Measurements from ENCODE around the gene SERPINH1. TPM values are rescaled to one million over a fixed set of nuclear protein-coding genes. Genes with fewer than 3 reads are reported as not detected.

The SERPINH1 gene
- total RNA-seq (100 to 1,000 TPM in 2 of 5 donors, 10 to 100 TPM in 3; 46.6 to 297 (median 81.0) TPM), polyA plus RNA-seq (10 to 100 TPM; 15.4 to 46.0 (median 39.0) TPM)
- long read RNA-seq, donor 1, transcript SERPINH1-201 (5 exons, 2,225 nt) = major isoform, 16 of 22 reads
- long read RNA-seq, donor 1, partial matches to known transcripts = 6 of 22 reads
- long read RNA-seq, donor 1, other reads (novel, unspliced or antisense) = 0 of 22 reads
- long read RNA-seq, donor 2, transcript SERPINH1-201 (5 exons, 2,225 nt) = major isoform, 40 of 51 reads
- long read RNA-seq, donor 2, partial matches to known transcripts = 8 of 51 reads
- long read RNA-seq, donor 2, other reads (novel, unspliced or antisense) = 0 of 51 reads
- long read RNA-seq, donor 3, transcript SERPINH1-201 (5 exons, 2,225 nt) = major isoform, 31 of 32 reads
- long read RNA-seq, donor 3, partial matches to known transcripts = 0 of 32 reads
- long read RNA-seq, donor 3, other reads (novel, unspliced or antisense) = 0 of 32 reads
- long read RNA-seq, donor 4, partial matches to known transcripts = 0 of 3 reads
- long read RNA-seq, donor 4, other reads (novel, unspliced or antisense) = 0 of 3 reads
- long read RNA-seq, donor 5, transcript SERPINH1-201 (5 exons, 2,225 nt) = major isoform, 88 of 129 reads
- long read RNA-seq, donor 5, partial matches to known transcripts = 38 of 129 reads
- long read RNA-seq, donor 5, other reads (novel, unspliced or antisense) = 0 of 129 reads
- long read RNA-seq, donor 6, transcript SERPINH1-201 (5 exons, 2,225 nt) = major isoform, 71 of 163 reads
- long read RNA-seq, donor 6, partial matches to known transcripts = 89 of 163 reads
- long read RNA-seq, donor 6, other reads (novel, unspliced or antisense) = 0 of 163 reads
- long read RNA-seq, donor 7, transcript SERPINH1-201 (5 exons, 2,225 nt) = major isoform, 102 of 218 reads
- long read RNA-seq, donor 7, partial matches to known transcripts = 111 of 218 reads
- long read RNA-seq, donor 7, other reads (novel, unspliced or antisense) = 0 of 218 reads
- long read RNA-seq, donor 8, transcript SERPINH1-201 (5 exons, 2,225 nt) = major isoform, 38 of 51 reads
- long read RNA-seq, donor 8, partial matches to known transcripts = 13 of 51 reads
- long read RNA-seq, donor 8, other reads (novel, unspliced or antisense) = 0 of 51 reads
- long read RNA-seq, donor 9, transcript SERPINH1-201 (5 exons, 2,225 nt) = major isoform, 38 of 337 reads
- long read RNA-seq, donor 9, partial matches to known transcripts = 297 of 337 reads
- long read RNA-seq, donor 9, other reads (novel, unspliced or antisense) = 0 of 337 reads
- long read RNA-seq, donor 10, transcript SERPINH1-201 (5 exons, 2,225 nt) = major isoform, 25 of 61 reads
- long read RNA-seq, donor 10, partial matches to known transcripts = 35 of 61 reads
- long read RNA-seq, donor 10, other reads (novel, unspliced or antisense) = 0 of 61 reads

DNA sequence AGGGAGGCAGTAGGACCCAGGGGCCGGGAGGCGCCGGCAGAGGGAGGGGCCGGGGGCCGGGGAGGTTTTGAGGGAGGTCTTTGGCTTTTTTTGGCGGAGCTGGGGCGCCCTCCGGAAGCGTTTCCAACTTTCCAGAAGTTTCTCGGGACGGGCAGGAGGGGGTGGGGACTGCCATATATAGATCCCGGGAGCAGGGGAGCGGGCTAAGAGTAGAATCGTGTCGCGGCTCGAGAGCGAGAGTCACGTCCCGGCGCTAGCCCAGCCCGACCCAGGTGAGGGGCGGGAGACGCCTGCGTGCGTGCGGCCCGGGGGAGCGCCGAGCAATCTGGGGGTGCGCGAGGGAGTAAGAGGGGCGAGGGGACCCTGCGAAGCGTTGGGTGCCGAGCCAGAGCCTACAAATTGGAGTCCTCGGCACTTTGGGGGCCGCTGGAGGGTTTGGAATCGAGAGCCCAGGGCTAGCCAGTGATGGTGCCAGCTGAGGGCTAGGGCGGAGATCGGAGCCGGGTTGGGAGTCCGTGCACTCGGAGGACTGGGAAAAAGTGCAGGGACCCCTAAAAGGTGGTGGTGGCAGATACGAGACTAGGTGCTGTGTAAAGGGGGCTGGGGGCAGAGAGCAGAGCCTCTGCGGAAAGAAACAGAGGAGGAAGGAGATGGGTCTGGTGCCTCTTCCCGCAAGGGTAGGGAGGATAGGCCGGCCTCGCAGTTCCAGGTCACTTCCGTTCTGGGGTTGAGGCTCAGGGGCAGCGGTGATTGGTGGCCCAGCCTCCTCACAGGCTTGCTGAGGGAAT is at the start of gene SERPINH1:
TSS of gene SERPINH1 (plus strand) at position 206 of the 788 bp plus-strand sequence. CDS start 4,097 bp downstream, outside the sequence.
- WGBS, 5 donors = 0 to 1% (median 1%) methylated on average over 34 to 51 of the region's 51 CpGs
- peak within 1 kb of the TSS; percentile 94 to 99 (median 99) for H3K27ac ChIP-seq
- no peaks in the 10 kb centered on the region for H3K27me3 ChIP-seq
- no peaks in the 10 kb centered on the region for H3K9me3 ChIP-seq
- intact Hi-C loops (cut with DNase I; ENCODE audit: low total_unique reads) = no loop called here
- peak; percentile 88 to 96 for DNase-seq
- TF ChIP-seq POLR2AphosphoS5 (IDR thresholded peaks at IDR 0.05) (peak; percentile 54 to 93 (median 92)), POLR2A (IDR thresholded peaks at IDR 0.05) (peak in 2 of 4 donors; percentile 44 to 75), EP300 (IDR thresholded peaks at IDR 0.05) (no peak)
- peaks cover 61 to 91% (median 80%) of the 10 kb centered on the region in 4 donors for H3K4me1 ChIP-seq
- peaks cover 10 to 18% (median 13%) of the 10 kb centered on the region in 4 donors for H3K36me3 ChIP-seq
- H3K4me3 ChIP-seq = peak within 1 kb of the TSS; percentile 61 to 83 (median 67)

- DNase-seq = no peak
- intact Hi-C loops (cut with DNase I; ENCODE audit: low total_unique reads) = no loop called here
Measured at GRCh38 chr11:75513250-75513649, 48.8 kb upstream of the SERPINH1 start.

GRCh38 chr11:75514596-75514995 is 47.5 kb upstream of the SERPINH1 start:
- no peak overlapping the region for H3K27ac ChIP-seq
- H3K4me1 ChIP-seq = peaks cover 0 to 3% (median 0%) of the 10 kb centered on the region in 4 donors
- no peaks in the 10 kb centered on the region for H3K27me3 ChIP-seq
- no peak for DNase-seq
- intact Hi-C loops (cut with DNase I; ENCODE audit: low total_unique reads) = no loop called here
- no peak for TF ChIP-seq POLR2A (IDR thresholded peaks at IDR 0.05)
- no peak for TF ChIP-seq POLR2AphosphoS5 (IDR thresholded peaks at IDR 0.05)
- no peak for TF ChIP-seq EP300 (IDR thresholded peaks at IDR 0.05)
- TF ChIP-seq CTCF (IDR thresholded peaks at IDR 0.05) = no peak
- no peaks in the 10 kb centered on the region for H3K9me3 ChIP-seq
- H3K36me3 ChIP-seq = no peaks in the 10 kb centered on the region
- H3K4me3 ChIP-seq = no peak overlapping the region

More at GRCh38 chr11:75513250-75513649, 48.8 kb upstream of the SERPINH1 start:
- H3K9me3 ChIP-seq = no peaks in the 10 kb centered on the region
- H3K27me3 ChIP-seq = no peaks in the 10 kb centered on the region
- TF ChIP-seq POLR2A (IDR thresholded peaks at IDR 0.05) (no peak), CTCF (IDR thresholded peaks at IDR 0.05) (no peak), POLR2AphosphoS5 (IDR thresholded peaks at IDR 0.05) (no peak), EP300 (IDR thresholded peaks at IDR 0.05) (no peak)
- no peak overlapping the region for H3K4me3 ChIP-seq
- peaks cover 0 to 11% (median 2%) of the 10 kb centered on the region in 4 donors for H3K4me1 ChIP-seq
- WGBS, 5 donors = 36 to 61% (median 42%) methylated on average over 5 of the region's 5 CpGs
- no peak overlapping the region for H3K27ac ChIP-seq
- no peaks in the 10 kb centered on the region for H3K36me3 ChIP-seq

GRCh38 chr11:75516140-75516539 is 45.9 kb upstream of the SERPINH1 start:
- Histone ChIP-seq H3K9me3 (no peaks in the 10 kb centered on the region), H3K27ac (no peak overlapping the region), H3K27me3 (no peaks in the 10 kb centered on the region), H3K4me1 (peaks cover 0 to 3% (median 0%) of the 10 kb centered on the region in 4 donors), H3K36me3 (no peaks in the 10 kb centered on the region), H3K4me3 (no peak overlapping the region)
- TF ChIP-seq POLR2A (IDR thresholded peaks at IDR 0.05) (no peak), POLR2AphosphoS5 (IDR thresholded peaks at IDR 0.05) (no peak), CTCF (IDR thresholded peaks at IDR 0.05) (no peak), EP300 (IDR thresholded peaks at IDR 0.05) (no peak)
- WGBS, 5 donors = 93 to 100% (median 97%) methylated on average over 3 of the region's 3 CpGs
- DNase-seq = no peak
- intact Hi-C loops (cut with DNase I; ENCODE audit: low total_unique reads) = no loop called here

Data from stomach (tissue), 19 donors.